ENCODE data around the gene DUSP3. TPM values are rescaled to one million over a fixed set of nuclear protein-coding genes. Genes with fewer than 3 reads are reported as not detected.
A peak's percentile ranks its signal among the peaks of the same experiment; 100 is the strongest.

DUSP3 gene
- total and polyA plus RNA-seq, 2 of the 13 experiments (the other 11 are each of a cell fraction or from before 2014, with no cell fraction given): 60.0 to 71.5 TPM

DNA sequence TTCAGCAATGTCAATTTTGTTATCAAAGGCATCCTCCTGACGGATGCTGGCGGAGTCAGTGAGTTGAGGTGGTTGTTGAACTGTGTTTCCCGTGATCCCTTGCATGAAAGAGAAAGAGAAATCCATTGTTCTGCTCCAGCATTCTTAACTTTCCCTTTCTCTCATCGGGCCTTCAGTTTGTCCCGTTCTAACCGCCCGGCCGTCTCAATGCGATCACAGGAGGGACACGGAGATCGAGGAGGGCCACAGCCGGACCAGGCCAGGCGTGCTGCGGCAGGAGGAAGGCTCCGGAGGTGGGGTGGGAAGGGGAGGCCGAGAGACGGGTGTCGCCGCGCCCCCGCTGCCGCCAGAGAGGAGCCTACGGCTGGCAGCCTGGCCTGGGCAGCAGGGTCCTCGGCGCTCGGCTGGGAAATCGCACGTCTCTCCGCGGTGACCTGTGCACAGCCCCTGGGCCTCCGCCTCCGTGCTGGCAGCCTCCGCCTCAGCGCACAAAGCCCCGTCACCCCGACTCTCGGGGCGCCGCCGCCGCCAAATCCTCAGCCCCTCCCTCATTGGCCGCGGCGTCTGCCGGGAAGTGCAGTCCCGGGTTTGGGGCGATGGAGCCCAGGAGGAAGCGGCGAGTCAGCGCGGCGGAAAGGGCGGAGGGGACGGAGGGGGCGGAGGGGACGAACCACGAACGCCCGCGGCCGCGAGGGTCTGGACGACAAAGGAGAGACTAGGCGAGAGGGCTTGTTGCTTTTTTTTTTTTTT lies 58.3 kb downstream of the DUSP3 start (continued):
- TF ChIP-seq ZBTB4 (CRISPR knock-in tag; IDR thresholded peaks at IDR 0.05; ENCODE audit: borderline replicate concordance): 0 out of 2 replicates have a peak, but pooled peaks have one; percentile 59
- no peak for TF ChIP-seq KAT2B (IDR thresholded peaks at IDR 0.05; ENCODE audit: borderline replicate concordance, low read depth, low read length)
- peak; percentile 77 for TF ChIP-seq ZNF225 (CRISPR knock-in tag; IDR thresholded peaks at IDR 0.05)
- TF ChIP-seq, protein P1, sequence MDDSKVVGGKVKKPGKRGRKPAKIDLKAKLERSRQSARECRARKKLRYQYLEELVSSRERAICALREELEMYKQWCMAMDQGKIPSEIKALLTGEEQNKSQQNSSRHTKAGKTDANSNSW (CRISPR knock-in tag; IDR thresholded peaks at IDR 0.05; ENCODE audit: borderline replicate concordance): no peak
- TF ChIP-seq, protein P2, sequence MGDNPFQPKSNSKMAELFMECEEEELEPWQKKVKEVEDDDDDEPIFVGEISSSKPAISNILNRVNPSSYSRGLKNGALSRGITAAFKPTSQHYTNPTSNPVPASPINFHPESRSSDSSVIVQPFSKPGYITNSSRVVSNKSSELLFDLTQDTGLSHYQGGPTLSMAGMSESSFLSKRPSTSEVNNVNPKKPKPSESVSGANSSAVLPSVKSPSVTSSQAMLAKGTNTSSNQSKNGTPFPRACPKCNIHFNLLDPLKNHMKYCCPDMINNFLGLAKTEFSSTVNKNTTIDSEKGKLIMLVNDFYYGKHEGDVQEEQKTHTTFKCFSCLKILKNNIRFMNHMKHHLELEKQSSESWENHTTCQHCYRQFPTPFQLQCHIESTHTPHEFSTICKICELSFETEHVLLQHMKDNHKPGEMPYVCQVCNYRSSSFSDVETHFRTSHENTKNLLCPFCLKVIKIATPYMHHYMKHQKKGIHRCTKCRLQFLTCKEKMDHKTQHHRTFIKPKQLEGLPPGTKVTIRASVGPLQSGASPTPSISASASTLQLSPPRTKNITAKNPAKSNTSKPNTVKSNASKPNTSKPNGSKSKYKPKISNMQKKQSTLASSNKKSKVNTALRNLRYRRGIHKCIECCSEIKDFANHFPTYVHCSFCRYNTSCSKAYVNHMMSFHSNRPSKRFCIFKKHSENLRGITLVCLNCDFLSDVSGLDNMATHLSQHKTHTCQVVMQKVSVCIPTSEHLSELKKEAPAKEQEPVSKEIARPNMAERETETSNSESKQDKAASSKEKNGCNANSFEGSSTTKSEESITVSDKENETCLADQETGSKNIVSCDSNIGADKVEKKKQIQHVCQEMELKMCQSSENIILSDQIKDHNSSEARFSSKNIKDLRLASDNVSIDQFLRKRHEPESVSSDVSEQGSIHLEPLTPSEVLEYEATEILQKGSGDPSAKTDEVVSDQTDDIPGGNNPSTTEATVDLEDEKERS (CRISPR knock-in tag; IDR thresholded peaks at IDR 0.05): no peak
- TF ChIP-seq SP2 (CRISPR knock-in tag; IDR thresholded peaks at IDR 0.05): no peak
- TF ChIP-seq, protein P3, sequence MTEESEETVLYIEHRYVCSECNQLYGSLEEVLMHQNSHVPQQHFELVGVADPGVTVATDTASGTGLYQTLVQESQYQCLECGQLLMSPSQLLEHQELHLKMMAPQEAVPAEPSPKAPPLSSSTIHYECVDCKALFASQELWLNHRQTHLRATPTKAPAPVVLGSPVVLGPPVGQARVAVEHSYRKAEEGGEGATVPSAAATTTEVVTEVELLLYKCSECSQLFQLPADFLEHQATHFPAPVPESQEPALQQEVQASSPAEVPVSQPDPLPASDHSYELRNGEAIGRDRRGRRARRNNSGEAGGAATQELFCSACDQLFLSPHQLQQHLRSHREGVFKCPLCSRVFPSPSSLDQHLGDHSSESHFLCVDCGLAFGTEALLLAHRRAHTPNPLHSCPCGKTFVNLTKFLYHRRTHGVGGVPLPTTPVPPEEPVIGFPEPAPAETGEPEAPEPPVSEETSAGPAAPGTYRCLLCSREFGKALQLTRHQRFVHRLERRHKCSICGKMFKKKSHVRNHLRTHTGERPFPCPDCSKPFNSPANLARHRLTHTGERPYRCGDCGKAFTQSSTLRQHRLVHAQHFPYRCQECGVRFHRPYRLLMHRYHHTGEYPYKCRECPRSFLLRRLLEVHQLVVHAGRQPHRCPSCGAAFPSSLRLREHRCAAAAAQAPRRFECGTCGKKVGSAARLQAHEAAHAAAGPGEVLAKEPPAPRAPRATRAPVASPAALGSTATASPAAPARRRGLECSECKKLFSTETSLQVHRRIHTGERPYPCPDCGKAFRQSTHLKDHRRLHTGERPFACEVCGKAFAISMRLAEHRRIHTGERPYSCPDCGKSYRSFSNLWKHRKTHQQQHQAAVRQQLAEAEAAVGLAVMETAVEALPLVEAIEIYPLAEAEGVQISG (CRISPR knock-in tag; IDR thresholded peaks at IDR 0.05): peak; percentile 65
- no peak for TF ChIP-seq ZBTB33 (CRISPR knock-in tag; IDR thresholded peaks at IDR 0.05)
- TF ChIP-seq ZNF142 (CRISPR knock-in tag; IDR thresholded peaks at IDR 0.05): peak; percentile 85
